Right lobe of liver (tissue), 6 donors: Measurements from ENCODE around the gene SYNRG. TPM values are rescaled to one million over a fixed set of nuclear protein-coding genes. Genes with fewer than 3 reads are reported as not detected.

Experiments used
- ATAC-seq, 4 donors: fragments of 200-7000 bp; cut with Tn5 transposase; one replicate each; pipeline ENCODE4 v1.9.1; 2020; ENCODE audit warnings: mild to moderate bottlenecking in 4 of 4, moderate library complexity in 4 of 4
- DNase-seq, 3 donors: peaks; one replicate each; pipeline ENCODE4 v3.0.0-alpha.2; 2020
- H3K27ac ChIP-seq, 3 donors: fragments of 200-600 bp; one replicate each; pipeline ENCODE4 v1.8.0; 2022
- H3K27me3 ChIP-seq, 2 donors: fragments of 200-600 bp; one replicate each; pipeline ENCODE4 v1.8.0; 2022
- H3K36me3 ChIP-seq, 4 donors: fragments of 200-600 bp; sonication (generic) in 1 of 4; one replicate each; pipeline versions ENCODE4 v1.5.1 to v1.8.0; 2017 to 2022; ENCODE audit warnings: control low read depth in 1 of 4
- H3K4me1 ChIP-seq, 4 donors: fragments of 200-600 bp; sonication (generic) in 1 of 4; one replicate each; pipeline versions ENCODE4 v1.5.1 to v1.8.0; 2017 to 2022; ENCODE audit warnings: control low read depth in 1 of 4
- H3K4me3 ChIP-seq, 3 donors: fragments of 200-600 bp; one replicate each; pipeline ENCODE4 v1.8.0; 2022
- H3K9me3 ChIP-seq, 4 donors: fragments of 200-600 bp; sonication (generic) in 1 of 4; one replicate each; pipeline versions ENCODE4 v1.5.1 to v1.8.0; 2017 to 2022; ENCODE audit warnings: control low read depth in 1 of 4
- POLR2A ChIP-seq: fragments of 450-650 bp; IDR thresholded peaks from one replicate; pipeline ENCODE4 v1.6.1; 2017; ENCODE audit warnings: antibody characterized with exemption, mild to moderate bottlenecking
- WGBS: methylation state at CpG from one replicate; pipeline ENCODE4 v1.1.6; 2018; ENCODE audit warnings: low coverage, low lambda C conversion rate; ENCODE audit not compliant: insufficient coverage; ENCODE audit errors: missing lambda C conversion rate; 5-methylcytosine and 5-hydroxymethylcytosine counted together
- intact Hi-C, 2 donors: fragments of 100-400 bp; cut with DNase I; formaldehyde crosslinking; loops; one replicate each; pipeline versions ENCODE4 v1.11.2 to v1.14.1; 2022
- total RNA-seq, 6 experiments: library from RNA; depleted of rRNA in 2 of 6; stranded (reverse); fragments of >200 nt in 2 of 6; fragmentation: NEBNext Ultra II Directional in 3 of 6; extraction: Animal tissue kit (Norgen Biotek cat#: 25700) in 3 of 6; gene quantifications; one replicate each; pipeline versions ENCODE4 v1.1.0 to v1.2.4, GENCODE V29; 2016 to 2023
- TF ChIP-seq, protein P1 (sequence below), 4 donors: fragments of 200-600 bp in 3 of 4; fragments of 450-650 bp in 1 of 4; IDR thresholded peaks; one replicate each; pipeline versions ENCODE4 v1.5.1 to v1.8.0; 2016 to 2022; ENCODE audit warnings: antibody characterized with exemption in 4 of 4, mild to moderate bottlenecking in 2 of 4
- donor health status: DM: no; HTN: yes; CAD: no.
- donor health status: DM: no; HTN: no; CAD: no.
- donor health status: DM: no; HTN: no; CAD: no.
- donor health status: DM: no; HTN: yes; CAD: no.
- donor health status: DM: no; HTN: yes; CAD: no.

Gene SYNRG
- total RNA-seq, 6 experiments from 2014 or later: 9.0 to 16.2 (median 15.0) TPM

DNA sequence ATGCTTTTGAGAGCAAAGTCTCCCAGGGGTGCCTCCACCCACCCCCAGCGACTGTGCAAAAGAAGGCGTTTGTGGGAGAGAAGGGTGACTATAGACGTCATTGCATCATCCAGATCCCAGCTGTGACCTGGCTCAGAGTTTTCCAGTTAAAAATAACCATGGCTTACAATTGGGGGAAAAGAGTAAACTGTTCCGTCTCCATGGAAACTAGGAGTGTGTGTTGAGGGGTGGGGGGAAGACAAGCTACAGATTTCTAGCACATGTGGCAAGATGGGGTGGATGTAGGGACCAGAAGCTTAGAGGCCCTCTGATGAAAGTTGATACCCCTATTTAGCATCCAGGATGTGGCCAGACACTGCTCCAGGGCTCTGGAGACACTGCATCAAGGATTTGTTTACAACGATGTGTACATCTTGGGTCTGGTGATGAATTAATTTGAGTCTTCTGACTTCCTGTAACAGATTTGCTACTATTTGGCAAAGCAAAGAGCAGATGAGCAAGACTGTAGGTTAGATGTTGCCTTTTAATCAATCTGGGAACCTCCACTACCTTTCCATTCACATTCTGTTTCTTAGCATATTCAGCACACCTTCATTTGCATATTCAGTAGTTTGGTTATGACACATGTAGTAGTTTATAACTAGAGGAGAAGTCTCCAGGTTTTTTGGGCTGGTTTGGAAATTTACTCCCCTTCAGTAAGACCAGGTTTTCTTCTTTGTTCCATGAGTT, 125.7 kb downstream of the SYNRG start:
- H3K4me3 ChIP-seq: no peak overlapping the region
- peaks cover 0 to 22% (median 3%) of the 10 kb centered on the region in 4 donors for H3K4me1 ChIP-seq
- H3K27ac ChIP-seq: no peak overlapping the region
- ATAC-seq (no peak), DNase-seq (no peak)
- no peaks in the 10 kb centered on the region for H3K9me3 ChIP-seq
- intact Hi-C loops: loop anchor here in 1 of 2 donors (10.0 kb wide), 1 partner anchor 69 kb away; no protein-coding TSS in a partner anchor
- H3K27me3 ChIP-seq: no peaks in the 10 kb centered on the region
- 39% methylated on average over 5 of the region's 5 CpGs for WGBS
- no peak for TF ChIP-seq POLR2A
- TF ChIP-seq, protein P1, sequence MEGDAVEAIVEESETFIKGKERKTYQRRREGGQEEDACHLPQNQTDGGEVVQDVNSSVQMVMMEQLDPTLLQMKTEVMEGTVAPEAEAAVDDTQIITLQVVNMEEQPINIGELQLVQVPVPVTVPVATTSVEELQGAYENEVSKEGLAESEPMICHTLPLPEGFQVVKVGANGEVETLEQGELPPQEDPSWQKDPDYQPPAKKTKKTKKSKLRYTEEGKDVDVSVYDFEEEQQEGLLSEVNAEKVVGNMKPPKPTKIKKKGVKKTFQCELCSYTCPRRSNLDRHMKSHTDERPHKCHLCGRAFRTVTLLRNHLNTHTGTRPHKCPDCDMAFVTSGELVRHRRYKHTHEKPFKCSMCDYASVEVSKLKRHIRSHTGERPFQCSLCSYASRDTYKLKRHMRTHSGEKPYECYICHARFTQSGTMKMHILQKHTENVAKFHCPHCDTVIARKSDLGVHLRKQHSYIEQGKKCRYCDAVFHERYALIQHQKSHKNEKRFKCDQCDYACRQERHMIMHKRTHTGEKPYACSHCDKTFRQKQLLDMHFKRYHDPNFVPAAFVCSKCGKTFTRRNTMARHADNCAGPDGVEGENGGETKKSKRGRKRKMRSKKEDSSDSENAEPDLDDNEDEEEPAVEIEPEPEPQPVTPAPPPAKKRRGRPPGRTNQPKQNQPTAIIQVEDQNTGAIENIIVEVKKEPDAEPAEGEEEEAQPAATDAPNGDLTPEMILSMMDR (IDR thresholded peaks at IDR 0.05): no peak
- peaks cover 0 to 2% (median under 1%) of the 10 kb centered on the region in 4 donors for H3K36me3 ChIP-seq

- ATAC-seq: peak; percentile 45 to 71 (median 57)
- H3K4me1 ChIP-seq: peaks cover 0 to 14% (median 0%) of the 10 kb centered on the region in 4 donors
Measured at GRCh38 chr17:37481001-37481665, 128.1 kb downstream of the SYNRG start.

DNA sequence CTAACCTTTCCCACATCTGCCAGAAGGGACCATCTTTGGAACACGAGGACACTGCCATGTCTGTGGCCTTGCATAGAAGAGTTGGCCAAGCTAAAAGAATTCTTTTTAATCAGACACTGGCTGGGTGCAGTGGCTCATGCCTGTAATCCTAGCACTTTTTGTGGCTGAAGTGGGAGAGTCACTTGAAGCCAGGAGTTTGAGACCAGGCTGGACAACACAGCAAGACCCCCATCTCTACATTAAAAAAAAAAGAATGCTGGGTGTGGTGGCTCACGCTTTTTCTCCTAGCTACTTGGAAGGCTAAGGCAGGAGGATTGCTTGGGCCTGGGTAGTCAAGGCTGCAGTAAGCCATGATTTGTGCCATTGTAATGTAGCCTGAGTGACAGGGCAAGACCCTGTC, 128.8 kb downstream of the SYNRG start:
- intact Hi-C loops: loop anchor here in 1 of 2 donors (10.0 kb wide), 1 partner anchor 66 kb away; no protein-coding TSS in a partner anchor
- H3K4me1 ChIP-seq: peaks cover 0 to 14% (median 0%) of the 10 kb centered on the region in 4 donors
- WGBS: 100% methylated on average over 2 of the region's 2 CpGs
- H3K4me3 ChIP-seq: no peak overlapping the region
- DNase-seq (no peak), ATAC-seq (no peak)
- H3K36me3 ChIP-seq: peaks cover 0 to 27% (median 17%) of the 10 kb centered on the region in 4 donors
- no peaks in the 10 kb centered on the region for H3K27me3 ChIP-seq
- no peaks in the 10 kb centered on the region for H3K9me3 ChIP-seq
- TF ChIP-seq POLR2A: no peak
- TF ChIP-seq, protein P1 (IDR thresholded peaks at IDR 0.05): no peak
- H3K27ac ChIP-seq: no peak overlapping the region

More at GRCh38 chr17:37481001-37481665, 128.1 kb downstream of the SYNRG start:
- intact Hi-C loops: loop anchor here in 1 of 2 donors (10.0 kb wide), 1 partner anchor 66 kb away; no protein-coding TSS in a partner anchor
- WGBS: 65% methylated on average over 9 of the region's 9 CpGs
- no peak overlapping the region for H3K4me3 ChIP-seq
- H3K27me3 ChIP-seq: no peaks in the 10 kb centered on the region
- H3K36me3 ChIP-seq: peaks cover 0 to 20% (median 13%) of the 10 kb centered on the region in 4 donors
- peak overlapping the region in 1 of 3 donors; percentile 30 for H3K27ac ChIP-seq
- no peak for DNase-seq
- TF ChIP-seq, protein P1 (IDR thresholded peaks at IDR 0.05): no peak
- no peak for TF ChIP-seq POLR2A
- H3K9me3 ChIP-seq: no peaks in the 10 kb centered on the region

DNA sequence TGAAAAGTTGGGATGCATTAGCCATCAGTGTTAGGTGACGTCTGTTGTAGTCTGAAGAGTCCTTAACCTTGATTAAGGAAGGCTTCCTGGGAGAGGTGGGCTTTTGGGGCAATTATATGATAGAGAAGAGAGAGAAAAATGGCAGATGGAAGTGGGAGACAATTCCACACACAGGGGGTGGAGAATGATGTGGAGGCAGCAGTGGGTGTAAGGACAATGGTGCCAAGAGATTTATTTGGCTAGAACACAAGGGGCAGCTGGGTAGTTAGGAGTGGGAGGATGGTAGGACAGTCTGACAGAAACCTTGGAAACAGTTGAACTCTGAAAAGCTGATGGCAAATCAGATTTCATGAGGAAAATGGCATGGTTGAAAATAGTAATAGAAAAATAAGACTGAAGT, 130.2 kb downstream of the SYNRG start:
- H3K9me3 ChIP-seq: no peaks in the 10 kb centered on the region
- DNase-seq (no peak), ATAC-seq (no peak)
- no peak overlapping the region for H3K4me3 ChIP-seq
- intact Hi-C loops: no loop called here
- no peak overlapping the region for H3K27ac ChIP-seq
- TF ChIP-seq, protein P1 (IDR thresholded peaks at IDR 0.05): no peak
- no peak for TF ChIP-seq POLR2A
- peaks cover 0 to 14% (median 0%) of the 10 kb centered on the region in 4 donors for H3K4me1 ChIP-seq
- H3K27me3 ChIP-seq: no peaks in the 10 kb centered on the region
- WGBS: 100% methylated on average over 1 of the region's 1 CpG
- peaks cover 0 to 40% (median 22%) of the 10 kb centered on the region in 4 donors for H3K36me3 ChIP-seq
